Esophagus squamous epithelium (tissue), 4 donors: ENCODE data around the gene GCNT4.

Source experiments
- POLR2A ChIP-seq, 4 donors: fragments of 450-650 bp; IDR thresholded peaks; one replicate each; pipeline ENCODE4 v1.6.1; 2017; ENCODE audit warnings: antibody characterized with exemption in 4 of 4, mild to moderate bottlenecking in 4 of 4, moderate library complexity in 3 of 4
- TF ChIP-seq, protein P1 (sequence below), 6 experiments: fragments of 450-650 bp in 4 of 6; fragments of 200-600 bp in 2 of 6; sonication (generic) in 2 of 6; IDR thresholded peaks; one replicate each; pipeline ENCODE4 v1.5.1; 2016 to 2019; ENCODE audit warnings: antibody characterized with exemption in 6 of 6, mild to moderate bottlenecking in 4 of 6, moderate library complexity in 4 of 6

DNA sequence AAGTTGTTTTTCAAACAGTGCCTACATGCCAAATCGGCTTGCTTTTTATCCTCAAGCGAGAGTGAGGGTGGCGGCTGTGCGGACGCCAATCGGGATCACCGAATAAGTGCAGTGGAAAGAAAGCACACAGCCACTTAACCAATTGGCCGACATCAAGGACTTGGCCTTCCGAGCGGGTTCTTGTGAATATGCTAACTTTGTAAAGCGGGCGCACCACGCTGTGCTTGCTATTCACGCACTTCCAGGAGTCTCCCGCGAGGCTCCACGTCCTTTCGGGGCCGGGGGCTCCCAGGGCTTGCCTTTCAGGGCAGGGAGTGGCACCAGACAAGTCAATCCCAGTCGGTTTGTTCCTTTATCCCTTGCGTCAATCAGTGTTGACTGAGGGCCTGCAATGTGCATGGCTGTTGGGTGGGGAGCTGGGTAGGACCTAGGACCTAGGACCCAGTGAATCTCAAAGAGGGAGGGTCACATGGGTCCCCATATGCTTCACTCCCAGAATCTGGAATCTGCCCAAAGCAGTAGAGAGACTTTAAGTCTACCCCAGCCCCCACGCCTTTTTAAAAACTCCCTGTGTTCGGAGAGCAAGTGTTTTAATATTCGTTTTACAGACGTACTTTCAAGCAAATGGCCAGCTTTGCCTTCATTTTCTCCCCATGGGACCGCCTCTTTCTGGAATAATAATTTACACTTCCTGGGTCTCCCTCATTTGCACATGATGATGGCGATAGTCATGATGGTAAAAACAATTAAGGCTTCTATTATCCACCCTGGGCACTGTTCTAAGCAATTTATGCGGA lies 2.0 kb upstream of the GCNT4 start:
- TF ChIP-seq, protein P1, sequence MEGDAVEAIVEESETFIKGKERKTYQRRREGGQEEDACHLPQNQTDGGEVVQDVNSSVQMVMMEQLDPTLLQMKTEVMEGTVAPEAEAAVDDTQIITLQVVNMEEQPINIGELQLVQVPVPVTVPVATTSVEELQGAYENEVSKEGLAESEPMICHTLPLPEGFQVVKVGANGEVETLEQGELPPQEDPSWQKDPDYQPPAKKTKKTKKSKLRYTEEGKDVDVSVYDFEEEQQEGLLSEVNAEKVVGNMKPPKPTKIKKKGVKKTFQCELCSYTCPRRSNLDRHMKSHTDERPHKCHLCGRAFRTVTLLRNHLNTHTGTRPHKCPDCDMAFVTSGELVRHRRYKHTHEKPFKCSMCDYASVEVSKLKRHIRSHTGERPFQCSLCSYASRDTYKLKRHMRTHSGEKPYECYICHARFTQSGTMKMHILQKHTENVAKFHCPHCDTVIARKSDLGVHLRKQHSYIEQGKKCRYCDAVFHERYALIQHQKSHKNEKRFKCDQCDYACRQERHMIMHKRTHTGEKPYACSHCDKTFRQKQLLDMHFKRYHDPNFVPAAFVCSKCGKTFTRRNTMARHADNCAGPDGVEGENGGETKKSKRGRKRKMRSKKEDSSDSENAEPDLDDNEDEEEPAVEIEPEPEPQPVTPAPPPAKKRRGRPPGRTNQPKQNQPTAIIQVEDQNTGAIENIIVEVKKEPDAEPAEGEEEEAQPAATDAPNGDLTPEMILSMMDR (IDR thresholded peaks at IDR 0.05) = no peak
- no peak for TF ChIP-seq POLR2A (IDR thresholded peaks at IDR 0.05)
